Measurements from ENCODE around the gene LMX1B.
"Not testable (repeated sequence)": the region's sequence is repeated elsewhere in the genome, so short reads cannot be mapped to it uniquely, and the experiment has no call there.

The LMX1B gene

DNA sequence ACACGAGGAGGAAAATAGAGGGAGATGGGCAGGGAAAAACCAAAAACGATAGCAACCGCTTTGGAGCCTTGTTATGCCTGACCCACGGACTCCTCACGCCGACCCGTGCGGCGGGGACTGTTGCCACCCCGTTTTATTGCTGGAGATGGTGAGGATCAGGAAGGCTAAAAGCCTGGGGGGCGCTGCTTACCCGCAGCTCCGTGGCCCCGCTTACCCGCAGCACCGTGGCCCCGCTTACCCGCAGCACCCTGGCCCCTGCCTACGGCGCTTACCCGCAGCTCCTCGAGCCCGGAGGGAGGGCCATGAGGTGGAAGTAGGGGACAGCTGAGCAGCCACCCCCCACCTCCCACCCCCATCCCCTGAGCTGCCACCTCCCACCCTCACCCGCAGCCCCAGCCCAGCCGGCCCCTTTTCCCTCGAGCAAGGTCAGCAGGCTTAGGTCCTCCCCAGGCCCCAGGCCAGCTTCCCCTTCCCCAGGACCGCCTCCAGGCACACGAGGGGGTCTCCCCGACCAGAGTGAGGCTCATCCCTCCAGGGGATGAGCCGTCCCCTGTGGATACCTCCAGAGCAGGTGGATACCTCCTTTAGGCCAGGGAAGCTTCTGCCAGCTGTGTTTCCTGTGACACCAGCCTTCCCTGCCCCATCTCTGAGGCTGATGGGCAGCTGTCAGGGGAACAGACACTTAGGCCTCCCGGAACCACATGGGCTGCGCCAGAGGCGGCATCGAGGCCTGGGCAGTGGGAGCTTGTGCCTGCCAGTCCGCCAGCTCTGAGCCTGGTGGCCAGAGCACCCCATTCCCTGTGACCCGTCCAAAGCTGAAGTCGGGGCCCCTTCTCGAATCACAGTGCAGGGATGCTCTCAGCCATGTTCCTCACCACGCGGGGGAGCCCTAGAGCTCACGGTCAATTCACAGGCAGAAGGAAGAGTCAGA is 92.3 kb downstream of the LMX1B start:
- in situ Hi-C loops (cut with MboI; ENCODE audit: low sequenced_read_pairs): no loop called here

GRCh38 chr9:126706698-126707053 is 92.9 kb downstream of the LMX1B start:
- in situ Hi-C loops (cut with MboI; ENCODE audit: low sequenced_read_pairs): no loop called here

- in situ Hi-C loops (cut with MboI; ENCODE audit: low sequenced_read_pairs): no loop called here
These were observed 93.4 kb downstream of the LMX1B start for GRCh38 chr9:126707083-126707482.

DNA sequence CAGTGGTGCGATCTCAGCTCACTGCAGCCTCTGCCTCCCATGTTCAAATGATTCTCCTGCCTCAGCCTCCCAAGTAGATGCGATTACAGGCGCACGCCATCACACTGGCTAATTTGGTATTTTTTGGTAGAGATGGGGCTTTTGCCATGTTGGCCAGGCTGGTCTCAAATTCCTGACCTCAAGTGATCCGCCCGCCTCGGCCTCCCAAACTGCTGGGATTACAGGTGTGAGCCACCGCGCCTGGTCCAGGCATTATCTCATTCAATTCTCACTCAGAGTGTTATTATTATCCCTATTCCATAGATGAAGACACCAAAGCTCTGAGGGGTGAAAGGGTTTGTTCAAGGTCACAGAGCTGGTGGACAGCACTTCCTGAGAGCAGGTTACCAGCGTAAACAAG is 94.0 kb downstream of the LMX1B start:
- in situ Hi-C loops (cut with MboI; ENCODE audit: low sequenced_read_pairs): not testable (repeated sequence)

- in situ Hi-C loops (cut with MboI; ENCODE audit: low sequenced_read_pairs): no loop called here
These were observed 94.5 kb downstream of the LMX1B start for GRCh38 chr9:126708178-126708577.

- in situ Hi-C loops (cut with MboI; ENCODE audit: low sequenced_read_pairs): no loop called here
These were observed 95.5 kb downstream of the LMX1B start for GRCh38 chr9:126709241-126709640.

GRCh38 chr9:126715382-126715781 is 101.7 kb downstream of the LMX1B start:
- in situ Hi-C loops (cut with MboI; ENCODE audit: low sequenced_read_pairs): no loop called here

DNA sequence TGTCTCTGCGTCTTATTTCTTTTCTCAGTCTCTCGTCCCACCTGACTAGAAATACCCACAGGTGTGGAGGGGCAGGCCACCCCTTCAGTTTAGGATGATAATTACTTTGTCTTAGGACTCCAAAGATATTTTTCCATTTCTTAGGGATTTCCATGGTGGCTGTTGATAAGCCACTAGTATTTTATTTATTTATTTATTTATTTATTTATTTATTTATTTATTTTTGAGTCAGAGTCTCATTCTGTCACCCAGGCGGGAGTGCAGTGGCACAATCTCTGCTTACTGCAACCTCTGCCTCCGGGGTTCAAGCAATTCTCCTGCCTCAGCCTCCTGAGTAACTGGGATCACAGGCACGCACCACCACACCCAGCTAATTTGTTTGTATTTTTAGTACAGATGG is 103.7 kb downstream of the LMX1B start:
- in situ Hi-C loops (cut with MboI; ENCODE audit: low sequenced_read_pairs): not testable (repeated sequence)

GRCh38 chr9:126719618-126720031 is 105.9 kb downstream of the LMX1B start:
- in situ Hi-C loops (cut with MboI; ENCODE audit: low sequenced_read_pairs): no loop called here

GRCh38 chr9:126720036-126720435 is 106.3 kb downstream of the LMX1B start:
- in situ Hi-C loops (cut with MboI; ENCODE audit: low sequenced_read_pairs): no loop called here

GRCh38 chr9:126720661-126721563 is 107.2 kb downstream of the LMX1B start:
- in situ Hi-C loops (cut with MboI; ENCODE audit: low sequenced_read_pairs): no loop called here

DNA sequence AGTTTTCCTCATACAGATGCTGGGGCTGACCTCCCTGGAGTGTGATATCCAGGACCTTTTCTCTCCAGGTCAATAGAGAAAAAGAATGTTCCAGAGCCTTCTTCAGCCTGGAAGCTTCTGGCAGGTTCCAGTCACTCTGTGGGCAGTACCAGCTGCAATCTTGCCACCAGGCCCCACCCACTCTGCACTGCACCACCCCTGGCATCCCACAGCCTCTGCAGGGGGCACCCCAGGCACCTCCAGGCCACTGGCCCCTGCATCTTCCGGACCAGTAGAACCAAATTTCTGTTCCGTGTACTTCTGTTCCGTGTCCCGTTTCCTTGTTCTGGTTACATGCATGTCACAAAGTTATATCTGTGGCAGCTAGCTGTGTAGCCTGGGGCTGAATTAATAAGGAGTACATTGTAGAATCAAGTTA is 107.8 kb downstream of the LMX1B start:
- in situ Hi-C loops (cut with MboI; ENCODE audit: low sequenced_read_pairs): no loop called here

- in situ Hi-C loops (cut with MboI; ENCODE audit: low sequenced_read_pairs): no loop called here
These were observed 108.7 kb downstream of the LMX1B start for GRCh38 chr9:126722252-126722921.

DNA sequence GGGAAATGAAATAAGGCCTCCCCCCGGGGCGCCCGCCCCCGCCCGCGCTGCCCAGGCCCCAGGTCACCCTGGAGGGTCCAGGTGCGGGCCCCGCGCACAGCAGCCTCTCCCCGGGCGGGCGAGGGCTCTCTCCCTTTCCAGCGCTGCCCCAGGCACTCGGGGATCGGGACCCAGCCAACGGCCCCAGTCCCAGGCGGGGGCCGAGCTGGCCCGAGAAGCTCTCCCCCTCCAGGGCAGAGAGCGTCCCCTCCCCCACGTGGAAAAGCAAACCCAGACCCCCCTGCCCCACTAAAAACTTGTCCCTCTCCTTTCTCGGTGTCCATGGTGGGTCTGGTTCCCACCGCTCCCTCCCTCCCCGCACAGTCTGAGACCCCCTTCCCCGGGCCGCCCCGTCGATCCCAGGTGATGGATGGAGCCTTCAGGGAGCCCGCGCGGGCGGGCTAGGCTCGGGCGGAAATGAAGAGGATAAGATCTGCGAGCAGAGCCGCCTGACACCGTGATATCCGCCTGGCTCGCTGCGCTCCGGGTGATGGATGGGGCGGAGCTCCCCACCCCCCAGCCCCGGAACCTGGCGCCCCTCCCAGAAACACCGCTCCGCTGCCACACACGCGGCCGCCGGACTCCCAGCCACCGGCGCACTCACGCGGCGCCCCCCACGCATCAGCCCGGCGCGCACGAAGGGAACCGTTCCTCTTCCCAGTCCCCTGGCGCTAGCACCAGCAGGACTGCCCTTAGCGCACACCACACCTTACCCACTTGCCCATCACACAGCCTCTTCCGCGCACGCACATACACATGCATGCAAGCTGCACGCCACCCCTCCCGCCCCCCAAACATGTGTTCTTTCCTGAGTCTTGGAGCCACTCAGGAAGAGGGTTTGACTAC is 109.4 kb downstream of the LMX1B start:
- in situ Hi-C loops (cut with MboI; ENCODE audit: low sequenced_read_pairs): no loop called here

GRCh38 chr9:126723807-126724172 is 110.1 kb downstream of the LMX1B start:
- in situ Hi-C loops (cut with MboI; ENCODE audit: low sequenced_read_pairs): no loop called here

DNA sequence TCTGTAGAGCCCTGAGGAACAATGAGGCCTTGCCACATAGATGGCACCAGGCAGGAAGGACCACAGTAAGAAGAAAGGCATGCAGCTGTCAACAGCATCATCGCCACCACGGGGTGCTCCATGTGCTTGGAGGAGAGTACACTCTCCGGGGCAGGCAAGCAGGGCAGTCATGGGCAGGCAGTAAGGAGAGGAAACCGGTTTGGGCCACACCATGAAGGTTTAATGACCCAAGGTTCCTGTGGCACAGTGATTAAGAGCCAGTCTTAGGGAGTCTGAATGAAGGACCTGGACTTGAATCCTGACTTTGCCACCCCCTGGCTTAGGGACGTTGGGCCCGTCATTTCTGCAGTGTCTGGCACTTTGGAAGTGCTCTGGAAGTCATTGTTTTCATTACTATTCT is 110.5 kb downstream of the LMX1B start:
- in situ Hi-C loops (cut with MboI; ENCODE audit: low sequenced_read_pairs): no loop called here

DNA sequence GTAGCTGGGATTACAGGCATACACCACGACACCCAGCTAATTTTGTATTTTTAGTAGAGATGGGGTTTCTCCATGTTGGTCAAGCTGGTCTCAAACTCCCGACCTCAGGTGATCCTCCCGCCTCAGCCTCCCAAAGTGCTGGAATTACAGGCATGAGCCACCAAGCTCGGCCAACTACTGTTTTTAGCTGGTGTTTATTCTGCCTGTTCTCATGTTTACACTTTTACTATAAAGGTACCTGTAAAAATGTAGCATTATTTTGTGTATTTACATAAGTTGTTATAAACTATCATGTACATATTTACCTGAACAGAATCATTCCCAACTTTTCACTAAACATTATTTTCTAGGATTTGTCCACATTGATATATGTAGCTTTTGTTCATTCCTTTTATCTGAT is 111.8 kb downstream of the LMX1B start:
- in situ Hi-C loops (cut with MboI; ENCODE audit: low sequenced_read_pairs): not testable (repeated sequence)

GRCh38 chr9:126728210-126728609 is 114.5 kb downstream of the LMX1B start:
- in situ Hi-C loops (cut with MboI; ENCODE audit: low sequenced_read_pairs): not testable (repeated sequence)

DNA sequence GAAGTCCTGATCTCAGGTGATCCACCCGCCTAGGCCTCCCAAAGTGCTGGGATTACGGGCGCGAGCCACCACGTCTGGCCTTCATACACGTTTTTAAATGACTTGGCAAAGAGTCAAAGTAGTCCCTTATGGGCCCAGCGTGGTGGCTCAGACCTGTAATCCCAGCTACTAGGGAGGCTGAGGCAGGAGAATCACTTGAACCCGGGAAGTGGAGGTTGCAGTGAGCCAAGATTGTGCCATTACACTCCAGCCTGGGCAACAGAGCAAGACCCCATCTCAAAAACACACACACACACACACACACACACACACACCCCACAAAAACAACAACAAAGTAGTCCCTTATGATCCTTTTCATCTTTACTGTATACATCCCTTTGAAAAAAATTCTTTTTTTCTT is 116.9 kb downstream of the LMX1B start:
- in situ Hi-C loops (cut with MboI; ENCODE audit: low sequenced_read_pairs): not testable (repeated sequence)

GRCh38 chr9:126733005-126733404 is 119.3 kb downstream of the LMX1B start:
- in situ Hi-C loops (cut with MboI; ENCODE audit: low sequenced_read_pairs): no loop called here

Data from HL-60/S4 treated with retinoic acid at 250 ng/mL for 4 days and 3 days (cell line).